NCI-H1092 treated with DMSO at 0.1 percent for 48 hours (cell line): ENCODE measurements around the gene DOCK9.

Experiments
- DNase-seq: peaks from one replicate; lab custom pipeline; 2025; lab: John Stamatoyannopoulos, UW

DOCK9 gene

DNA sequence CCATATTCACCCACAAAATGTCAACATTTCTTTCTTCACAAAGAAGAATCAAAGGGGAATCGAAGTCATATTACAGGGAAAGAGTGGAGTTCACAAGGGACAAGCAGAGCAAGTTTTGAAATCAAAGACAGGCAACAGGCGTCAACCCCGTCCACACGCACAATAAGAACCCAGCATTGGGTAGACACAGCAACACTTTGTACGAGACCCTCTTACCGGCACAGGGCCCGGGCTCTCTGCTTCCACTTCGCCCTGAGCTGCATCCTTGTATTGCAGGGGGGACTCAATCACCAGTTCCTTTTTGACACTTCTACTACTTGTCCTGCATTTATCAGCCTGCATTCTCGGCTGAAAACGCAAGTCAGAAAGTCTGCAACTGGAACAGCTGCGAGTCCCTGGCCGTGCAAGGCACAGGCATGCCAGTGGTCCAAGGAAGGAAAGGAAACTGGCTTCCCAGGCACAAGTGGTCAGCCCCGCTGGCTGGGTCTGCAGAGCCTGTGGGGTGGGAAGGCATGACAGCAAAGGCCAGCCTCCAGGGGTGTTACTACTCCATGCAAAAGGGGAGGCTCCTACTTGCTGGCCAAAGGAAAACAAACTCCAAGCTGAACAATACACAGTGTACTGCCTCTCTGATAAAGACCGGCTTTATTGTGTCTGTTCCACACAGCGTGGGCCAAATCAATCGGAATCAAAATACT is at the start of gene DOCK9:
Gene DOCK9, minus strand, starts transcription at position 497 of the 698 bp plus-strand sequence. Its CDS starts 155 bp downstream, at position 342.
- DNase-seq: no peak

DNA sequence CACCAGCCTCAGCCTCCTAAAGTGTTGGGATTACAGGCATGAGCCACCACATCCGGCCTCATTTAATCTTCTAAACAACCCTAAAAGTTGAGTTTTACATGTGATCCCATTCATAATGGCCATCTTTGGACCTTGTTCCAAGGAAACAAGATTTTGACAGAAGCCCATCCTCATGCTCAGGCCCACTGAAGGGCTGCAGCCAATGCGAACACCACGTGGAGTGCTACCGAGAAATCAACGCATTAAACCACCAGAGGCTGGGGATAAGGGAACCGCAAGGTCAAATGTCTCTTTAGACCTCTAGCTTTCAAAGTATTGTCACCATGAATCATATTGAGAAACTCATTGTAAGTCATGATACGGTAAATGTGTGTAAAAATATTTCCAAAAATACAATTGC is 49.4 kb upstream of the DOCK9 start:
- no peak for DNase-seq

- no peak for DNase-seq
These were observed 45.1 kb upstream of the DOCK9 start for GRCh38 chr13:99022941-99023340.

DNA sequence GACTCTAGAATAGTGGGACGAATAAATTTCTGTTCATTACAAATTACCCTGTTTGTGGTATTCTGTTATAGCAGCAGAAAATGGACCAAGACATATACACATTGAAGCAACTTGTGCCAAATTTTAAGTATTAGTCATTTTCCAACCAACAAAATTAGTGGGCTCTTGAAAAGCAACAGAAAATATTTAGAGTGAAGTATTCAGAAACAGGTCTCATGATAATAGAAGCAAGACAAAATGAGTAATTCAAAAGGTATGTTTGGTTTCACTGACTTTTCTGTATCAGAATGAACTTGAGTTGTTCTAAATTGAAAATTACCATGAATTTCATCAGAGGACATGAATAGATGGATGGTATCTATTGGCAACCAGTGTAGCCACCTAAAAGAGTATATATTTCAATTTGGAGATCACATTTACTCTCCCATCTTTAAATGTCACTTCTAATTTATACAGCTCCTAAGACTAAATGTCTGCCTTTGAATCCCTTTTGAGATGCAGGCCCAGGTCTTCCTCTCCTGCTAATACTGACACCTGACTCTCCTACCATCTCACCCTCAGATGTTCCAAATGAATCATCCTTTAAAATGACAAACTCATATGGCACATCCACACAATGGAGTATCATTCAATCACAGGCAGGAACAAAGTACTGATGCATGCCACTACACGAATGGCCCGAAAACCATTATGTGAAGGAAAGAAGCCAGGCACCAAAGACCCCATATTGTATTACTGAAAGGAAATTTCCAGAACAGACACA is 40.7 kb upstream of the DOCK9 start:
- no peak for DNase-seq

- no peak for DNase-seq
These were observed 38.0 kb upstream of the DOCK9 start for GRCh38 chr13:99015606-99016490.

GRCh38 chr13:99014522-99014921 is 36.7 kb upstream of the DOCK9 start:
- no peak for DNase-seq

GRCh38 chr13:99013951-99014350 is 36.1 kb upstream of the DOCK9 start:
- DNase-seq: no peak

DNA sequence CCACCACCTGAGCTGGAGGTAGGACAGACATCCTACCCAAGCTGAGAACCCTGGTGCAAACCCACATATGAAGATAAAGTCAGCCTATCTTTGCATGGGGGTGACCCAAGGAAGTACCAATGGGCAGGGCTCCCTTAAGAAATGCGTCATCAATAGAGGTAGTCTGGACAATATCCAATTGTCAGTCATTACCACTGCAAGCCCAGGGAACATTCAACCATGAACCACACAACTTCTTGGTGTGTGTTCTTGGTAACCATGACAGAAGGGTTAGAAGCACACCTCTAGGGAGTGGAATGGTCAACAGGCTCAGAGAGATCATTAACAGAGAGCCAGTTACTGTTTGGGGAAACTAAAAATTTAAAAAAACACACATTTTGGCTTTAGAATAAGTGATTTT is 34.7 kb upstream of the DOCK9 start:
- DNase-seq: no peak

- no peak for DNase-seq
These were observed 32.2 kb upstream of the DOCK9 start for GRCh38 chr13:99009987-99010551.

GRCh38 chr13:99008577-99008976 is 30.7 kb upstream of the DOCK9 start:
- no peak for DNase-seq

DNA sequence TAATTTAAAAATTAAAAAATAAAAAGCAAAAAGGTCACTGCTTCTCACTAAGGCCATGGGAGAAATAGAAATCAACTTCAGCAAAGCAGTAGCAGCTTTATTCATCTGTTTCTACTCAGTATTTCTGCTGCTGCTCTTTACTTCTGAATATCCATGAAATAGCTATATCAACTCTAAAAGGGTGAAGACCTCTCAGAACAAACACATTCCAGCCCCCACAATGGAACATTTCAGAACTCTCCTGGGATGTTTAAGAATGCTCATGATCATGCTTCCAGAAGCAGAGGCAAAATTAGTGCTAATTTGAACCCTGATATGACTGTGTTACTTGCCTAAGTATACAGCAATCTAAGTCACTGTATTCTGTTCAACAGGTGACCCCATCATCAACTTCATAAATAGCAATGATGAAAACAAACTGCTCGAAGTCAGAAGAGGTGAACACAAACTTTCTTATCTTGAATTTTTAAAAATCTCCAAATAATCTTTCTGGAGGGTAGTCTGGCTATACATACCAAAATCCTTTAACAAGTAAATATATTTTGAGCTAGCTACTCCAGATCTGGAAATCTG is 29.6 kb upstream of the DOCK9 start:
- no peak for DNase-seq

- DNase-seq: no peak
These were observed 27.7 kb upstream of the DOCK9 start for GRCh38 chr13:99005609-99006008.

DNA sequence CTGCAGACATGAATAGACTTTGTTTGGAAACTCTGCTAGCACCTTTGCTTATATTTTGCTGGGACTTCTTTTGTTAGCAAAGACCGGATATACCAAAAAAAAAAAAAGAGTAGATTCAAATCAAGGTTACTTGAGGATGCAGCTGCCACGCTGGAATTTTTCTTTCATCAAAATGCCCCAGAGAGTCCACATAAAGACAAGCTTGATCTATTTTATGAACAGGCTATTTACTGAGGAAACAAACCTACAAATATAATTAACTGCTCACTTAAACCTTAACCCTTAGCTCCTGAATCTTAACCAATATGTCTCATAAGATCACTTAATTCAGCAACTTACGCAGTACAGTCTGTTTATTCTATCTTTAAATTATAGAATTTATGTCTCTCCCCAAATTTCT is 27.1 kb upstream of the DOCK9 start:
- no peak for DNase-seq

DNA sequence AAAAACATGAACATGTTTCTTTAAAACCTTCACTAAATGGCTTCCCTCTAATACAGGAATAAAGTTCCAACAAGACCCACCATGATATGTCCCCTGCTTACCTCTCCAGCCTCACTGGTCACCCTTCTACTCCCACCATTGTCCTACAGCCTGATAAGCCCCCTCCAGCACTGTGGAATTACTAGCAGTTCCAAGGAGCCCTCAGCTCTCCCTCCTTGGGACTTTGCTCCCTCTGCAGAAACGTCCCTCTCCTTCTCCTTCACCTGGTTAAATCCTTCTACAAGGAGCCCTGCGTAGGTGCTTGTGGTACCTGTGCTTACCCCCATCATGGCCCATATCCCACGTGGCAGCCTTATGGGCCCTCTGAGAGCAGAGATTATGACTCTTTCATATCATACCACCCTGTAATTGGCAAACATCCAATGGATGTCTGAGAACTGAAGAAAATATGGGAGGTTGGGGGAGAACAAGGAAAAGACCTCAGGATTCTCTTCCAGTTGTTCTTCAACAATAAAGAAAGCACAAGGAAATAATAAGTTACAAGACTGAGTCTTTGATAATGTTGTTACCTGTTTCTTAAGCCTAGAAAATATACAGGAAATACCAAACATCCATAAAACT is 26.1 kb upstream of the DOCK9 start:
- DNase-seq: no peak

- no peak for DNase-seq
These were observed 25.3 kb upstream of the DOCK9 start for GRCh38 chr13:99003186-99003585.

DNA sequence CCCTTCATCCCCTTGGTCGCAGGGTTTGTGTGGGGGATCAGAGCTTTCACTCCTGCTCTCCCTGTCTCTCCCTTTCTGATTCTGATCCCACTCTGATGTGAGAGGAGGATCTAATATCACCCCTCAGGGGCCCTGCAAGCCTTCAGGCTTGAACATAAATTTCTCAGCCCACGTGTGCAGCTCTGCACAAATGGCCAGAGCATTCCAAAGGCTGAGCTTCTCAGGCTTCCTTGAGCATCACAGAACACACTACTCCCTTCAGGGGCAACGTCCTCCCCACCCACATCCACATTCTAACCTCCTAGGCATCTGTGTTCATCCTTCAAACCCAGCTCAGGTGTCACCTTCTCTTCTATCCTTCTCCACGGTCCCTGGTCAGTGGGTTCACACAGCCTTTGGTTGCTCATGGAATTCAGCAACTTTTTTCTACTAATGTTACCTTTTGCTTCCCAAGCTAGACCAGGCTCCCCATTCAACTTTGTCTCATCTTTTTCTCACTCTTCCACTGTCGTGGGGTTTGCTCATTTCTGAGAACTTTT is 24.4 kb upstream of the DOCK9 start:
- DNase-seq: no peak

- no peak for DNase-seq
These were observed 22.3 kb upstream of the DOCK9 start for GRCh38 chr13:99000137-99000536.

GRCh38 chr13:98999639-98999952 is 21.7 kb upstream of the DOCK9 start:
- DNase-seq: no peak

DNA sequence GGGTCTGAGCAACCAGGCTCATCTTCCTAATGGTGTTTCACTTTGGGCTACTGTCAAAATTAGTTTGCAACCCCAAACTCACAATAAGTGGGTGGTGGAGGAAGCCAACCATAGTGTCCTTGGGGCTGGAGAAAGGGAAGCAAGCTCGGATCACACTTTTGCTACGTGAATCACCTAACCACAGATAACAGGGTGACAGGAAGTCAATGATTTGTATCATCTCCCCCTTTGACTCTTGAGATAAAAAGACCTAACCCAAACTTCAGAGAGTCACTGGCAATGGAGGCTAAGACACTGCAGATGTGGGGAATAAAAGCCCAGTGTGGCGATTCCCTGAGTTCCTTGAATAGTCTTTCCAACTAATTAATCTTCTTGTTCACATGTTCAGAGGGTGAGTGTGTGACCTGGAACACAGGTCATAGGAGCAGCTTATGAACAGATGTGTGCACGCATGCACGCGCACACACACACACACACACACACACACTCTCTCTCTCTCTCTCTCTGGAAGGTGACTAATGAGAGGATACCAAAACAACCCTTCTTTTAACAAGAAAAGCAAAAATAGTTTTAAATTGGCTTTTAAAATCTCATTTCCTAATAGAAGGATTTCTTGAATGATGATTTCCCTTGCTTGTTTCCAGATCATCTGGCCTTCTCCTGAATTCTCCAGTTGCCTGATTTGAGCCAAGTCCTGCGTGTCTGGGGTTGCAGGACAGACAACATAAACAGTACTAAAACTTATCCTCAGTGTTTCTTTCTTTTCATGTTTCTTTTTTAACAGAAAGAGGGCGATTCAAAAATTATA is 21.2 kb upstream of the DOCK9 start:
- DNase-seq: no peak
